Mesothelial cell of epicardium (in vitro differentiated cells): ENCODE measurements around the gene GPBP1. TPM values are rescaled to one million over a fixed set of nuclear protein-coding genes. Genes with fewer than 3 reads are reported as not detected.
"Not testable (repeated sequence)": the region's sequence is repeated elsewhere in the genome, so short reads cannot be mapped to it uniquely, and the experiment has no call there.

Experiments
- DNase-seq, 2 experiments: peaks; one replicate each; pipeline ENCODE4 v3.0.0; 2021; ENCODE audit warnings: low spot score in 2 of 2; ENCODE audit not compliant: unreplicated experiment in 2 of 2
- H3K27ac Mint-ChIP-seq: 2 replicates; pipeline ENCODE4 v1.8.0; 2021; ENCODE audit warnings: mixed read lengths
- H3K27me3 Mint-ChIP-seq: 2 replicates; pipeline ENCODE4 v1.8.0; 2021; ENCODE audit warnings: low read depth, mixed read lengths
- H3K36me3 Mint-ChIP-seq: 2 replicates; pipeline ENCODE4 v1.8.0; 2021; ENCODE audit warnings: mixed read lengths
- H3K4me1 Mint-ChIP-seq: 2 replicates; pipeline ENCODE4 v1.8.0; 2021; ENCODE audit warnings: mixed read lengths
- H3K4me3 Mint-ChIP-seq: 2 replicates; pipeline ENCODE4 v1.8.0; 2021; ENCODE audit warnings: mild to moderate bottlenecking, moderate library complexity, mixed read lengths
- H3K9me3 Mint-ChIP-seq: 2 replicates; pipeline ENCODE4 v1.8.0; 2021; ENCODE audit warnings: mixed read lengths
- total RNA-seq: library from RNA; stranded (reverse); gene quantifications from 3 replicates; pipeline ENCODE4 v1.2.1, GENCODE V29; 2021
- TF ChIP-seq, protein P1 (sequence below): fragments of 200-600 bp; sonication (generic); IDR thresholded peaks from one replicate; pipeline ENCODE4 v1.5.0; 2021; ENCODE audit warnings: antibody characterized with exemption; ENCODE audit not compliant: unreplicated experiment

GPBP1 gene
- total RNA-seq, 1 donor from 2014 or later = 125 TPM

DNA sequence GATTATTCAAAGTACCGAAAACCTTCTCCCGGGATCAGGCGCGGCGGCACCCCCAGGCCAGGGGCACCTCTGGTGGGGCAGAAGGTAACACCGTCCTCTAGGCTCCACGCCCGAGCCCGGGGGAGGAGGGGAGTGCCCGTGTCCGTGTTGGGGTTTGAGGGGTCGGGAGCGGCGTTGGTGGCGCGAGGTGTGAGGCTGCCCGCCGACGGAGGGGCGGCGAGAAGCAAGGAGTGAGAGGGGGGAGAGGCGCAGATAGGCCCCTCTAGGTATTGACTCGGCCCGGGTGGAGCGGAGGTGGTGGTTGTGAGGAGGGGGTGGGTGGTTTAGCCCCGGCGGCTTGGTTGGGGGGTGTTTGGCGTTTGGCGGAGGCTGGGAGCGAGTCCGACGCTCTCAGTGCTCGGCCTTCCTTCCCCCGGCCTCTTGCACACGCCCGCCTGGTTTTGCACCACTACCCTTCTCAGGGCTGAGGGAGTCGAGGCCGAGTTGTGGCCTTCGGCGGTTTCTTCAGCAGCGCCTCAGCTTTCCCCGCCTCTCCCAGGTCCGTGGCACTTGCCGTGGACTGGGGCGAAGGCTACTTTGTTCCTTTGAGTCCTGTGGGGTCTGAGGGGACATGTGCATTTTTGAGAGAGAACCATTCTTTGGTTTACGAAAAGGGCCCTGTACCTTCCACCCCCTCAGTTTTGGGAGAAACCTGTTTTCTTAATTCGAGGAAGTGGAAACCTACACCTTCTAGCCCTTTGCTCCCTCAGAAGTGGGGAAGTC is 450 bp downstream of the GPBP1 start:
- no peaks in the 10 kb centered on the region for H3K9me3 Mint-ChIP-seq
- H3K27ac Mint-ChIP-seq = peak overlapping the region; percentile 100
- DNase-seq = peak in 1 of 2 experiments; percentile 58
- peaks cover 37% of the 10 kb centered on the region for H3K4me1 Mint-ChIP-seq
- H3K27me3 Mint-ChIP-seq = no peaks in the 10 kb centered on the region
- peak overlapping the region; percentile 91 for H3K4me3 Mint-ChIP-seq
- peaks cover 3% of the 10 kb centered on the region for H3K36me3 Mint-ChIP-seq
- TF ChIP-seq, protein P1, sequence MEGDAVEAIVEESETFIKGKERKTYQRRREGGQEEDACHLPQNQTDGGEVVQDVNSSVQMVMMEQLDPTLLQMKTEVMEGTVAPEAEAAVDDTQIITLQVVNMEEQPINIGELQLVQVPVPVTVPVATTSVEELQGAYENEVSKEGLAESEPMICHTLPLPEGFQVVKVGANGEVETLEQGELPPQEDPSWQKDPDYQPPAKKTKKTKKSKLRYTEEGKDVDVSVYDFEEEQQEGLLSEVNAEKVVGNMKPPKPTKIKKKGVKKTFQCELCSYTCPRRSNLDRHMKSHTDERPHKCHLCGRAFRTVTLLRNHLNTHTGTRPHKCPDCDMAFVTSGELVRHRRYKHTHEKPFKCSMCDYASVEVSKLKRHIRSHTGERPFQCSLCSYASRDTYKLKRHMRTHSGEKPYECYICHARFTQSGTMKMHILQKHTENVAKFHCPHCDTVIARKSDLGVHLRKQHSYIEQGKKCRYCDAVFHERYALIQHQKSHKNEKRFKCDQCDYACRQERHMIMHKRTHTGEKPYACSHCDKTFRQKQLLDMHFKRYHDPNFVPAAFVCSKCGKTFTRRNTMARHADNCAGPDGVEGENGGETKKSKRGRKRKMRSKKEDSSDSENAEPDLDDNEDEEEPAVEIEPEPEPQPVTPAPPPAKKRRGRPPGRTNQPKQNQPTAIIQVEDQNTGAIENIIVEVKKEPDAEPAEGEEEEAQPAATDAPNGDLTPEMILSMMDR = no peak

- H3K27ac Mint-ChIP-seq = peak overlapping the region; percentile 100
- DNase-seq = no peak
Measured at GRCh38 chr5:57174890-57175510, 1.1 kb downstream of the GPBP1 start.

GRCh38 chr5:57175551-57176309 is 1.9 kb downstream of the GPBP1 start:
- TF ChIP-seq, protein P1 = no peak
- peak overlapping the region; percentile 91 for H3K4me3 Mint-ChIP-seq
- no peaks in the 10 kb centered on the region for H3K27me3 Mint-ChIP-seq
- peaks cover 9% of the 10 kb centered on the region for H3K36me3 Mint-ChIP-seq
- no peaks in the 10 kb centered on the region for H3K9me3 Mint-ChIP-seq
- H3K27ac Mint-ChIP-seq = peak overlapping the region; percentile 100
- peaks cover 47% of the 10 kb centered on the region for H3K4me1 Mint-ChIP-seq
- no peak for DNase-seq

More at GRCh38 chr5:57174890-57175510, 1.1 kb downstream of the GPBP1 start:
- Mint-ChIP-seq H3K27me3 (no peaks in the 10 kb centered on the region), H3K4me3 (peak overlapping the region; percentile 91), H3K9me3 (no peaks in the 10 kb centered on the region), H3K4me1 (peaks cover 43% of the 10 kb centered on the region), H3K36me3 (peaks cover 6% of the 10 kb centered on the region)
- TF ChIP-seq, protein P1 = no peak

GRCh38 chr5:57176350-57176857 is 2.5 kb downstream of the GPBP1 start:
- Mint-ChIP-seq H3K36me3 (peaks cover 9% of the 10 kb centered on the region), H3K4me1 (peaks cover 48% of the 10 kb centered on the region), H3K4me3 (peak overlapping the region; percentile 91), H3K9me3 (no peaks in the 10 kb centered on the region), H3K27me3 (no peaks in the 10 kb centered on the region), H3K27ac (peak overlapping the region; percentile 100)
- TF ChIP-seq, protein P1 = no peak
- DNase-seq = no peak

DNA sequence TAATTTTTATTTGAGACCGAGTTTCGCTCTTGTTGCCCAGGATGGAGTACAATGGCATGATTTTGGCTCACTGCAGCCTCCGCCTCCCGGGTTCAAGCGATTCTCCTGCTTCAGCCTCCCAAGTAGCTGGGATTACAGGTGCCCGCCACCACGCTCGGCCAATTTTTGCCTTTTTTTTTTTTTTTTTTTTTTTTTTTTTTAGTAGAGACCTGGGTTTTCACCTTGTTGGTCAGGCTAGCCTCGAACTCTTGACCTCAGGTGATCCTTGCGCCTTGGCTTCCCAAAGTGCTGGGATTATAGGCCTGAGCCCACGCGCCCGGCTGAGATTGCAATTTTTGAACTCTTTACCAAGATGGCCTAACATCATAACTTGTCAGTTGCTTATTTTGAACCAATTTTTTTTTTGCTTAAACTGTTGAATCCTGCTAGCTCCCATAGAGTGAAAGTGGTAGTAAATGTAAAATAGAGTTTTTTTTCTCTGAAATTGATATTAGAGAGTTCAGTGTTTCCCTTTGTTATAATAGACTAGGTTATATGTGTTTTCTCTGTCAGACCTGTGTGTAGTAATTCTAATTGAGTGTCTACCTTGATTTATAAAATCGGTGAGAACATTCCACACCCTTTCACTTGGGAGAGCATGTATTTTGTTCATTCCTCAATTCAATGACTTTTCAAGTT is 3.8 kb downstream of the GPBP1 start:
- Mint-ChIP-seq H3K36me3 (peaks cover 9% of the 10 kb centered on the region), H3K4me1 (peaks cover 42% of the 10 kb centered on the region), H3K9me3 (no peaks in the 10 kb centered on the region), H3K27me3 (no peaks in the 10 kb centered on the region), H3K4me3 (peak overlapping the region; percentile 91), H3K27ac (peak overlapping the region; percentile 71)
- TF ChIP-seq, protein P1 = no peak
- no peak for DNase-seq

DNA sequence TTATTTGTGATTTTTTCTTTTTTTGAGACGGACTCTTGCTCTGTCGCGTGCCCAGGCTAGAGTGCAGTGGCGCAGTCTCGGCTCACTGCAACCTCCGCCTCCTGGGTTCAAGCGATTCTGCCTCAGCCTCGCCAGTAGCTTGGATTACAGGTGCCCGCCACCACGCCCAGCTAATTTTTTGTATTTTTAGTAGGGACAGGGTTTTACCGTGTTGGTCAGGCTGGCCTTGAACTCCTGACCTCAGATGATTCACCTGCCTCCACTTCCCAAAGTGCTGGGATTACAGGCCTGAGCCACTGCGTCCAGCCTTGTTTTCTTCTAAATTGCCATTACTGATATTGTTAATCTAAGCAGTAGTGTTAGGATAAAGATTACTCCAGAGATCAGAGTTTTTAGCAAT is 4.4 kb downstream of the GPBP1 start:
- not testable (repeated sequence) for DNase-seq, H3K36me3 Mint-ChIP-seq, H3K9me3 Mint-ChIP-seq, H3K27me3 Mint-ChIP-seq
- Mint-ChIP-seq H3K27ac (peak overlapping the region; percentile 62), H3K4me1 (peaks cover 42% of the 10 kb centered on the region), H3K4me3 (peak overlapping the region; percentile 91)
